ENCODE results near the gene COL8A1.
"Not testable (repeated sequence)": the region's sequence is repeated elsewhere in the genome, so short reads cannot be mapped to it uniquely, and the experiment has no call there.

Gene COL8A1

DNA sequence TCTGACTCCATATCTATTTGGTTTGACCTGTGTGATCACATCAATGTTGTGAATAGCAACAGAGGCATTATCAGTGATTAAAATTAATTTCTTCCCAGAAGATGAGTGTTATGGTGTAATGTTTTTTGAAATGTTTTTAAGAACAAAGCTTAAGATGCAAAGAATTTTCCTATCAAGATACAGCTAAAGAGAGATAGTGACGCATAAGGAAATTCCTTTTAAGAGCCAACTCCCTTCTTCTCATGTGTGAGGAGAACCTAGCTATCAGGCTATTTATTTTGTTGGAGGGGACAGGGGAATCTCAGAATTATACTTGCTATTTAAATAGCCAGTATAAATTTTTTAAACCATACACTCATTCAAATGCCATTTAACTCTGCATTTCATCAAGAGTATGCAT is 71.3 kb downstream of the COL8A1 start:
- DNase-seq (ENCODE audit: low read depth in 2 of 2), result no peak

DNA sequence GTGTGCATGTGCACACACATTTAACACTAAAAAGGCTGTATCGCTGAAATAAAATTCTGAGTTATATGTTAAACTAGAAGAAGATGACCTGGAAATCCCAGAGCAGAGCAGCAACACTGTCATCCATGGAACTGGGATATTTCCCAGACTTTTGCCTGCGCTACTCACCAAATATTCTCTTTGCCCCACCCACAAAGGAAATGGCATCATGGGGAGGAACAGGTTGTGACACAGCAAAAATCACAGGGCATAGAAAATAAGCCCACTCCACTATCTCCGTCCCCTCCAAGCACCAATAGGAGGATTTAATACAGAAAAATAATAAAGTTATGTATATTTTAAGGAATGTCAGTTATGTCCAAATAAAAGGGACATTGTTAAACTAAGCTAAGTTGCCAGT is 71.7 kb downstream of the COL8A1 start:
- no peak for DNase-seq (ENCODE audit: low read depth in 2 of 2)

DNA sequence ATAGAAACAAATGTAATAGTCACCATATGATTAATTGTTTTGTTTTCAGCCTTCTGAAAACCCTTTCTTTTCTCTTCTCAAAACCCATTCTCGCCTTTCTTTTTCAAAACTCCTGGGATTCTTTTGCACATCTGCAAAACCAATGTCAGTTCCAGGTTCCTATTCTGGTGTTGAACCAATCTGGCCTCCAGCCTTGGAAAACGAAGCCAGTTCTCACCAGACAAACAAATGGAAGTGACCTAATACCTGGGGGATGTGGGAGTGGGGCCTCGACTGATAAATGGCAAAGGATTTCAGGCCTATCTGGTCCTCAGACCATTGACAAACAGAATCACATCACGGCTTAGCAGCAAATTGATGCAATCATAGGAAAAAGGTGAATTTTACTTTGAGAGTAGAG is 73.0 kb downstream of the COL8A1 start:
- DNase-seq (ENCODE audit: low read depth in 2 of 2), result no peak

DNA sequence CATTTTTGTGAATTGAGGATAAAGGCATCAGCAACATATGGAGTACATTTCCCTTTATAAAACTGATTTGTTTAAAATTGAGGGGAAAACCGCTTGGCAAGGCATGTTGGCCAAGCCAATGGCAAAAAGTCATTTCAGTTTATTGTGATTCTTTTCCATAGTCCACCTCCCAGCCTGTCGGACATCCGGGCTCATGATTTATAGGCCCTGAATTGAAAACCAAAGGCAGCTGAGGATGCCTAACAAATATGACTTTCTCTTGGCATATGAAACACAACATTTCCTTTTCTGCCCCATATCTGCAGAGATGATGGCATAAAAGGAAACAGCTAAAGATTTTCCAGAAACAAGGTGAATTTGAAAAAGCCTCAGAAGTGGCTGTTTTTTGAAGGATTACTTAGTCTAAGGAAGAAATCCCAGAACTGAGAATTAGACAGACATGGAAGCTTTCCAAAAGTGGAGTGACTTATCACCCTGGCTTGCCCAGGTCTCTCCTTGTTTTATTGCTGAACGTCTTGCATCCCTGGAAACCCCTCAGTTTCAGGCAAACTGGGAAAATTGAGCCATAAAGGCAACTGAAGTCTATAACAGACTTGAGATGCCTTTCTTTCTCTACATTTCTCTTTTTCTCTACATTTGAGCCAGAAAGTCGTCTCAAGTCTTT is 74.0 kb downstream of the COL8A1 start:
- DNase-seq (ENCODE audit: low read depth in 2 of 2), result no peak

DNA sequence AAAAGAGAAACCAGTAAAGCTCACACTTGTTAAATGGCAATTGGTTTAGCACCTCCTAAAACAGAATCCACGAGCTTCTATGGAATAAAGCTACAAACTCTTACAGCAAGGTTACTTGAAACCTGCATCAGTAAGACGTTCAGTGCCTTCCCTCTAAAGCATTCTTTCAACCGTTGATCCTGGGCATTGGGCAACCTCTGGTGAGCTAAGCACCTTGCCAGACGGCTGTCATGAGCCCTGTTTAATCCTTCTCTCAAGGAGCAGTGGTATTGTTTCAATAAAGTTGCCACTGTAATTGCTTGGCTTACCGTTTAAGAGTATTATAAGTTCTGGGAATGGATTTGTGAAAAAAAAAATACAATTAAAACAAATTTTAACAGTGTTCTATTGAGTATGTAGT is 75.0 kb downstream of the COL8A1 start:
- no peak for DNase-seq (ENCODE audit: low read depth in 2 of 2)

DNA sequence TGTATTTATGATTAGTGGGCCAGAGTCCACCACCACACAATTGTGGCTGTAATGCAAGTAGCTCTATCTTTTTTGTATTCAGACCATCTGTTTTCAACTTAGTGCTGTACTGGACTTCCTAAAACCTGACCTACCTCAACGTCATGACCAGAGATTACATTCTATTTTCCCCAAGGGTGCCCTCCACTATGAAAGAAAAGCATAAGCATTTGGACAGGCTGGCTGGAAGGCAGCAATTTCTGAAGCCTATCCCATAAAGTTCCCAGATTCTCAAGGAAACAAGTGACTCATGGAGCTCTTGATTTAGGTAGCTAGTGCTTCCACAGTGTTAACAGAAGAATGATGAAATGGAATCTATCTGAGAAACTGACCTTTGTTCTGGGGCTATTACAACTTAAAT is 75.8 kb downstream of the COL8A1 start:
- no peak for DNase-seq (ENCODE audit: low read depth in 2 of 2)

DNA sequence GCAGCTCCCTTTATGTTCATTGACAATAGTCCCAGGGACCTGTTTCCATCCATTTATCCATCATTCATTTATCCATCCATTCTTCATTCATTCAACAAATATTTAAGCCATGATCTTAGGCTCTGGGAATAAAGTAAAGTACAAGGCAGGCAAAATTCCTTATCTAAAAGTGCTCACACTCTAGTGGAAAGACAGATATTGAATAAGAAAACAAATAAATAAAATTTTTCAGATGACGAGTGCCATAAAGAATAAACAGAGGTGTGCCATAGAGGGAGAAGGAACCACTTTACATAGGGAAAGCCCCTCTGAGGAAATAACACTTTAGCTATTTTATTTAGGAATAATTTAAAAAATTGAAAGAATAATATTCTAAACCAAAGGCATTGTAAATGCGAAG is 76.2 kb downstream of the COL8A1 start:
- DNase-seq (ENCODE audit: low read depth in 2 of 2), result no peak

DNA sequence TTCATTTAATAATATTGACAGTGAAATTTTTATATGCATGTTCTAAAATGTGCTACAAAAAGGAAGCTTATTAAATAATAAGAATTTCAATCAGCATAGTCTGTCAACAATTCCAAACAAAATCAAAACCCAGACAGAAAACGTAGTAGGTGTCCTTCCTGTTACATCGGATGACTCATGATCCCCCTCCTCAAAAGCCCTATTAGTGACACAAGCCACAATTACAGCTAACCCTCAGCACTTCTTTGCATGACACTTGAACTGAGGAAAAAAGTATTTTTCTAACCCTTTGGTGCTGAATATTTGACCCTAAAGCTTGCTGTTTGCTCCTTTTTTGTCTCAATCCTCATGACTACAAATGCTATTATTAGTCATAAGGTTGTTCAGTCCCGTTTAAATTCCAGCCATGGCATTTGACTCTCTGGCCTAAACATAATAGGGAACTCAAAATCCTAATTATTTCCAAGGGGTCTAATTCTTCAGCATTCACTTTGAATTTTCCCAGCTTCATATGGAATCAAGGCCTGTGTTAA is 78.1 kb downstream of the COL8A1 start:
- DNase-seq (ENCODE audit: low read depth in 2 of 2), result no peak

DNA sequence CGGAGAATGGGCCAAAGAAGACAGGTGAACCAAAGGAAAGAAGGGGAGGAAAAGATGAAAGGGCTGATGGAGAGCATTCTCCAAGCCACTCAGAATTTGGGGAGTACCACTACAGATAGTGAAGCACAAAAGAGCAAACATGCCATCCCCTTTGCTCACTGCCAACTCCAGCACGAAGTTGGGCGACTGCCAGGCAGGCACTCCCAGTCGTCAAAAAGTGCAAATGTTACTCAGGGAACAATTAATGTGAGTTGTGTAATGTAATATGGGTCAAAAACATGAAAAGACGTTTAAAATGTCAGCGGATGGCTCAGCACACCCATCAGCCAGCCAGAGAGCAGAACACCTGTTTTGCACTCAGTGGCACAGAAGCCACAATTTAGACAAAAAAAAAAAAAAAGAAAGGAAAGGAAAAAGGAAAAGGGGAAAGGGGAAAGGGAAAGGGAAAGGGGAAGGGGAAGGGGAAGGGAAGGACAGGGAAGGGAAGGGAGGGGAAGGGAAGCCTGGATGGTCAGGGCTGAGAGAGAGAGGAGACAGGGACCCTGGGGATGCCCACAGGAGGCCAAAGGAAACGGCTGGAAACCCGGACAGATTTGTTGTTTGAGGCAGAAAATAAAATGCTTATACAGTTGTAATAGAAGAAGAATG is 82.7 kb downstream of the COL8A1 start:
- no peak for DNase-seq (ENCODE audit: low read depth in 2 of 2)

DNA sequence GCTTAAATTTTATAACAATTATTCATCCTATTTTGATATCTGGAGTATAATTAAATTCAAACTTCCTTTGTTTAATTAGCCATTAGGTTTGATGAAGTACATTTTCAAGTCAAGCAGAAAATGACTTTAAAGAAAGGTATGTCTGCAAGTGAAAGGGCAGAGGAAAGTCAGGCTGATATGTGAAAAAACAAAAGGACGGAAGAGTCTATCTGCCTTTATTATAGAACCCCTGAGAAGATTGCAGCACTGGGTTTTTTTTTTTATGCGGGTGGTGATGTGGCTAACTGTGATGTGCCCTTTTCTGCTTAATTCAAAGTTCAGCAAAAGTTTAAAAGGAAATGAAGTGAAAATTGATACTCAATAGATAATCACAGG is 83.2 kb downstream of the COL8A1 start:
- no peak for DNase-seq (ENCODE audit: low read depth in 2 of 2)

DNA sequence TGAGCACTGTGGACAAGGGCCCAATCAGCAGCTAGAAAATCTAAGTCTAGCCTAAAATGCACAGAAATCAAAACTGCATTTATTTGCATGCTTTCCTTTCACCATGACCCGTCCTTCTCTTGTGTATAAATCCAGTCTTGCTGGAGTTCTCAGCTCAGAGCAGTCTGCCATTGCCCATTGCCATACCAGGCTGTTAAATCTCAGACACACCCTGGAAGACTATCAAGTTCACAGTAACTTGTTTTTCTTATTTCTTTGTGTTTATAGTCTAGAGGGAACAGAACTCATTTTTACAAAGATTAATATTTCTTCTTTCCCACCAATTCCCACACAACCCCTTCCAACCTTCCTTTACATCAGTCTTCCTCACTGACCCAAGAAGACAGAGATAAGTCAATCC is 85.9 kb downstream of the COL8A1 start:
- no peak for DNase-seq (ENCODE audit: low read depth in 2 of 2)

DNA sequence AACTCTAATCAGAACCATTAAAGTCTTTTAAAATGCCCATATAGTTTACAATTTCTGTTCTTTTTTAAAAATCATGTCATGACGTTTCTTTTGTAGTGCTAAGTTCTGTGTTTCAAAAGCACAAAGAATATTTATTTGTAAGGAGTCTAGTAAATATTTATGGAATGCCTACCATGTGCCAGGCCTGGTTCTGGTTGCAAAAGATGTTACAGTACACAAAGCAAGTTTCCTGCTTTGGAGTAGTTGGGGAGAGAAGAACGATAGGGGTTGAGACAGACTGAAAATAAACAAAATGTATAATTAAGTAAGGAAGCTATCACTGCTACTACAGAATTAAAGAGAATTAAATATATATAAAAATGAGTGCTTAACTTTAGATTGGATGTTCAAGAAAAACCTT is 92.5 kb downstream of the COL8A1 start:
- DNase-seq (ENCODE audit: low read depth in 2 of 2), result no peak

DNA sequence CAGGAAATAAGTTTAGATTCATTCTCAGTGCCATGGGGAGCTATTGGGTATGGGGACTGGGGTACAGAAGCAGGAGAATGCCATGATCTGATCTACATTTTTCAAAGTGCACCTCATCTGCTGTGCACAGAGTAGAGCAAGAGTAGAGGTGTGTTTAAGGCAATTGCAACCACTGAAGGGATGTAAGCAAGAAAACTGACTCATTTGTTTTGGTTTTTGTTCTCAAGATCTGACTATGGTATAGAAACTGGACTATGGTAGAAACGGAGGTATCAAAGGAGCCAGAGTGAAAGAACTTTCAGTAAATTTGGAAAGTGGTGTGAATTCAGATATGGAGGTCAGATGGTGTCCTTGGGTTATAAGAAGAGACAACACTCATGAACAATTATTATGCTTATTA is 93.1 kb downstream of the COL8A1 start:
- no peak for DNase-seq (ENCODE audit: low read depth in 2 of 2)

DNA sequence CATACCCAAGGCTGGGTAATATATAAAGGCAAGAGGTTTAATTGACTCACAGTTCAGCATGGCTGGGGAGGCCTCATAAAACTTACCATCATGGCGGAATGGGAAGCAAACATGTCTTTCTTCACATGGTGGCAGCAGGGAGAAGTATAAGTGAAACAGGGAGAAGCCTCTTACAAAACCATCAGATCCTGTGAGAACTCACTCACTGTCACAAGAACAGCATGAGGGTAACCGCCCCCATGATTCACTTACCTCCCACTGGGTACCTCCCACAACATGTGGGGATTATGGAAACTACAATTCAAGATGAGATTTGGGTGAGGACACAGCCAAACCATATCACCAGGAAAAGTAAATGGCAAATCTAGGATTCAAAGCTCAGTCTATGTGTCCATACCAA is 102.0 kb downstream of the COL8A1 start:
- DNase-seq (ENCODE audit: low read depth in 2 of 2), result not testable (repeated sequence)

DNA sequence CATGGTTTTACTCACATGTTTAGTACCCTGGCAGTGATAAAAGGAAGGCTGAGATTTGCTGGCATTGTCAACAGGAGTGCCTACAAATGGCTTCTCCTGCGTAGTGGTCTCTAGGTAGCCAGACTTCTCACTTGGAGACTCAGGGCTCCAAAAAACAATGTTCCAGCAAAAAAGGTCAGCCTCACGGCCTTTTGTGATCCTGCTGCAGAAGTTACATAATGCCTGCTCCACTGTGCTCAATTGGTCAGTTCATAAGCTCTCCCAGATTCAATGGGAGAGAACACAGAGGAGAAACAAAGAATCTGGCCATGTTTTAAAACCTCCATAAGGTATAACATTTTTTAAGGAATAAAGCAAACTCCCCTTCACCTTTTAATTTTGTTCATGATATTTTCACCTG is 103.2 kb downstream of the COL8A1 start:
- no peak for DNase-seq (ENCODE audit: low read depth in 2 of 2)

DNA sequence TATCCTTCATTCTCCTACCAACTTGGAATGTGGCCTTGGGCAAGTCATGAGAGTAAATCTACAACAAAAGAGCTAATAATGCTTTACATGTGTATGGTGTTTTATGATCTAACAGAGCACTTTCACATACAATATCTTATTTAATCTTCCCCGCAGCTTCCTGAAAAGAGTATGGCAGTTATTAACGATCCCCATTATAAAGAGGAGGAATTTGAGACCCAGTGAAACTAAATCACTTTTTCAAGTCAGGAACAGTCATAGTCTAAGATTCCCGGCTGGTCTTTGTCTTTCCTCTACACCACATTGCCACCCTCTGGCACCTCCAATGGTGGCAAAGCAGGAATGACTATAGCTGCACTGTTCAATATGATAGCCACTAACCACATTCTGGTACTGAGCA is 109.5 kb downstream of the COL8A1 start:
- DNase-seq (ENCODE audit: low read depth in 2 of 2), result no peak

DNA sequence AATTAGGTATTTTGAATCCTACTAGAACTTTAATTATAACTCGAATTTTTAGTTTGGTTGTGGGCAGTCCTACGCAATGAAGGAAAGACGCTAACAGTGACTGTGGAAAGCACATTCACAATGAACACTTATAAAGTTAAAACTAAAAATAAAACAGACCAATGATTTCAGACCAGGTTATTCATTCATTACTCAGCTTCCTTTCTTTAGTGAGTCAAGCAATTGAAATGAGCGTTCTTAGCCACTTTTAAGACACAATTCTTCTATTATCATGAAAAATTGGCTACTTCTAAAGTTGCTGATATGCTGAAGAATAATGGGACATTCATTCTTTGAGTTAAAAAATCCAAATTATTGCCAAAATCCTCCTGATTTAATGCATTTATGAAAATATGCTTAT is 113.3 kb downstream of the COL8A1 start:
- no peak for DNase-seq (ENCODE audit: low read depth in 2 of 2)

DNA sequence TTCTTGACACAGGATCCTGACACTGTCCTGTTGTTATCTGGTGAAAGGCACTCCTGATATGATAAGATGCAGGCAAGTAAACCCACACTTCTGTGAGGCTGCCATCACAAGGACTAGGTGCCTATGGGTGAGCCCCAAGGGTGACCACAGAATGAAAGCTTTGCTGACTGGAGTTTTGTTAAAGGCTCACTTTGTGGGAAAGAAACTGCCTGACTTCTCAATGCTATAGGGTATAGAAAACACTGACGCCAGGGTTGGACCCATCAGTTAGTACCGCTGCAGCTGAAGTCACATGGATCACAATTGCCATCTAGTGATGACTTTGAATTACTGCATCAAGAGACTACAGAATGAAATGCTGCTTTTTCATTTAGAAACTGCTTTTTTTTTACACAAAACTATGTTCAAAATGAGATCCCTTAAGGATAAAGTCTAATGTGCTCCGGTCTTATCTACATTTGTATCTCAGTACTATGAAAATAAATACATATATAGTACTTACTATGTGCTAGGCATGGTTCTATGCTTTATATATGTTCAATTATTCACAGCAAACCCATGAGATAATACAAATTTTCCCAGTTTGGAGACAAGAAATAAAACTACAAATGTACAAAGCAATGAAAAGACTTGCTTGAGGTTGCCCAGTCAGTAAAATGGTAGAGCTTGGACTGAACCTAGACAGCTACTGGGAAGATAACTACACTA is 115.0 kb downstream of the COL8A1 start:
- DNase-seq (ENCODE audit: low read depth in 2 of 2), result no peak

DNA sequence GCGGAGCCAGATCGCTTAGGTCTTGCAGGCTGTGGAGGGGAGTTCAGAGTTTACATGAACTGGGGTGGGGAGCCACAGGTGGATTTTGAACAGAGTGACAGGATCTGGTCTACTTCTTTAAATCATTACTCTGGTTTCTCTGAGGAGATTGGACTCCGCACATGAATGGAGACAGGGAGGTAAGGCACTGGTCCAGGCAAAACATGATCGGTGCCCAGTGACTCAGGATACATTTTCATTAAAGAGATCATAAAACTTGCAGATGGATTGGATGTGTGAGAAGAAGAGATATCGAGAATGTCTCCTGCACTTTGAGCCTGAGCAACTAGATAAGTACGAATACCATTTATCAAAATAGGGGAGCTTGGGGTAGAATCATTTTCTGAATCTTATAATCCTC is 117.4 kb downstream of the COL8A1 start:
- DNase-seq (ENCODE audit: low read depth in 2 of 2), result no peak

DNA sequence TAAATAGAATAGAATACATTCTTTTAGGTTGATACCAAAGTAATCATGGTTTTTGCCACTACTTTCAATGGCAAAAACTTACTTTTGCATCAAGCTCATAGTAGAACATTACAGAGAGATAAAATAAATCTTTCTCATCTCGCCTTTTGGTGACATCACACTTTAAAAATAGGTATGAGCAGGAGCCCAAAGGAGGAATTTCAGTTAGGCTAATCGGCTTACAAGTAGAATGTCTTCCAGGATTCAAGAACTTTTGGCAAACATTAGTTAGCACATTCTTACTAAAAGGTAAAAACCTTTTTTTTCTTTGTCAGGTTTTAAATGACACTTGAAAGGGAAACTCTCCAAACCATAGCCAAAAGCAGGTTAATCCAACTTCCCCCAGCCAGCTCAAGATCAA is 119.6 kb downstream of the COL8A1 start:
- DNase-seq (ENCODE audit: low read depth in 2 of 2), result no peak

DNA sequence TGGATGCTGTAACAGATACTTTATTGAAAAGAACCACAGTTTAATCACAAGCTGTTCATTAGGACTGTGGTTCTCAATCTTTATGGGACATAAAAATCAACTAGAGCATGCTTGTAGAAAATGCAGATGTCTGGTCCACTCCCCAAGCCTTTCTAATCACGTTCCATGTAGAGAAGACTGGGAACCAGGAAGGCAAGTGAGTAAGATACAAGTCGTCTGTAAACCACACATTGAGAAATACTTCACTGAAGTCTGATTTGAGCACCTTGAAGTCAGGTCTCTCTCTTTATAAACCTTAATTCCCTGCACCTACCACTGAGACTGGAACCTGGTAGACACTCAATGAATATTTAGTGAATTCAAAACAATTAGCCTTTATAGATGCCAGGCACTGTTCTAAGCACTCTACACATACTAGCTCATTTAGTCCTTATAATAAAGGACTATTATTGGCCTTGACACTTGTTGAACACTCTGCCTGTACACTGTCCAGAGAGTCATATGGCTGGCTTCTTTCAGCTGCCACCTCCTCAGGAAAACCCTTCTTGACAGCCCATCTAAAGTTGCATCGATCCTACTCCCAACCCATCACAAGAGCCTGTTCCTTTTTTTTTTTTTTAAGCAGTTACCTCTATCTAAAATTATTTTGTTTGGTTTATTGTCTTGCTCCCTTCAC is 120.2 kb downstream of the COL8A1 start:
- DNase-seq (ENCODE audit: low read depth in 2 of 2), result no peak

DNA sequence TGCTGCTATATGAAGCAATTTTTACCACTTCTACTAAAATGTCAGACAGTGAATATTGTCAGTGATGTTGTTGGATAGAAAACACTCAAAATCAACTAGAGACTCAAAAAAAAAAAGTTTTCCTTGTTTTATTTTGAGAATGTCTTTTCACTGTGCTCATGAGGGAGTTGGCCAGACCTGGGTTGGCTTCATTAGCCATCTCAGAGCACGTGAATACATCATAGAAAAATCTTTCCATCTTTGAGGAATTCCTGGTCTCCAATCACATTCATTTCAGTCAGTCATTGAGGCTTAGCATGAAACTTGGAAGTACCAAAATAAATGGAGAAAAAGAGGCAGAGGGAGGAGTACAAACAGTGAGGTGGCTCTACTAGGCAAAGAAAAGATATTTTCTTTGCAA is 121.6 kb downstream of the COL8A1 start:
- DNase-seq (ENCODE audit: low read depth in 2 of 2), result no peak

DNA sequence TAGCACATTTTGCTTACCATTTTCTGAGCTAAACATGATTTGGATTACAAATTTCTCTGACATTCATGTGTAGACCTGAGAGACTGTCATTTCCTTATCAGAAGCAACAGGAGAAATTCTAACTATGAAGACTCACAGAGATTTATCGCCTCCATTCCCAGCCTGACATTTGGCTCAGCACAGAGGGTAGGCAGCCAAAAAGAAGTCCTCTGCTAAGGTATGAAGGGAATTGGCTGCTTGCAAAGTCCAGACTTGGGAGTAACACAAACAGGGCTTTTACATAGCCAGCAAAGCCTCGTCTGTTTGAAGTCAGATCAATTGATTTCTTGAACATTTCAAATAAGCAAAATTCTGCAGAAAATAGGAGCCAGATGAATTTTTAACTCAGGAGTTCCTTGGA is 122.2 kb downstream of the COL8A1 start:
- no peak for DNase-seq (ENCODE audit: low read depth in 2 of 2)
